ENCODE measurements around the gene CPSF4. TPM values are rescaled to one million over a fixed set of nuclear protein-coding genes. Genes with fewer than 3 reads are reported as not detected.
A peak's percentile ranks its signal among the peaks of the same experiment; 100 is the strongest.

The CPSF4 gene
- total RNA-seq, 2 donors from 2014 or later: 40.4 to 97.4 TPM

- no peak for DNase-seq (ENCODE audit: low spot score)
- H3K9me3 ChIP-seq: no peaks in the 10 kb centered on the region
- H3K4me1 ChIP-seq (replicated peaks): peaks cover 3% of the 10 kb centered on the region
- no peaks in the 10 kb centered on the region for H3K27me3 ChIP-seq (replicated peaks; ENCODE audit: insufficient read depth)
- no peak overlapping the region for H3K27ac ChIP-seq
- intact Hi-C loops (cut with DNase I): no loop called here
- H3K36me3 ChIP-seq: peaks cover 6 to 17% of the 10 kb centered on the region in 2 donors
- no peak overlapping the region for H3K4me3 ChIP-seq
- 75% methylated on average over 6 of the region's 8 CpGs for WGBS
- TF ChIP-seq POLR2AphosphoS5 (IDR thresholded peaks at IDR 0.05): no peak
- TF ChIP-seq POLR2A (IDR thresholded peaks at IDR 0.05): no peak
- TF ChIP-seq CTCF (IDR thresholded peaks at IDR 0.05): no peak
Observed at GRCh38 chr7:99451936-99452335, 13.2 kb downstream of the CPSF4 start.

GRCh38 chr7:99452541-99452940 is 13.8 kb downstream of the CPSF4 start:
- no peak for DNase-seq (ENCODE audit: low spot score)
- TF ChIP-seq CTCF (IDR thresholded peaks at IDR 0.05) (no peak), POLR2A (IDR thresholded peaks at IDR 0.05) (no peak), POLR2AphosphoS5 (IDR thresholded peaks at IDR 0.05) (no peak)
- no peak overlapping the region for H3K4me3 ChIP-seq
- intact Hi-C loops (cut with DNase I): no loop called here
- 90% methylated on average over 13 of the region's 13 CpGs for WGBS
- no peaks in the 10 kb centered on the region for H3K9me3 ChIP-seq
- peak overlapping the region in 1 of 2 donors; percentile 2 for H3K27ac ChIP-seq
- peaks cover 6 to 18% of the 10 kb centered on the region in 2 donors for H3K36me3 ChIP-seq
- H3K4me1 ChIP-seq (replicated peaks): peaks cover 3% of the 10 kb centered on the region
- H3K27me3 ChIP-seq (replicated peaks; ENCODE audit: insufficient read depth): no peaks in the 10 kb centered on the region

GRCh38 chr7:99453105-99453504 is 14.4 kb downstream of the CPSF4 start:
- H3K36me3 ChIP-seq: peaks cover 1 to 19% of the 10 kb centered on the region in 2 donors
- no peaks in the 10 kb centered on the region for H3K27me3 ChIP-seq (replicated peaks; ENCODE audit: insufficient read depth)
- no peak overlapping the region for H3K27ac ChIP-seq
- no peaks in the 10 kb centered on the region for H3K9me3 ChIP-seq
- no peak for DNase-seq (ENCODE audit: low spot score)
- H3K4me1 ChIP-seq (replicated peaks): peaks cover 3% of the 10 kb centered on the region
- intact Hi-C loops (cut with DNase I): no loop called here
- TF ChIP-seq POLR2A (IDR thresholded peaks at IDR 0.05): no peak
- no peak for TF ChIP-seq POLR2AphosphoS5 (IDR thresholded peaks at IDR 0.05)
- no peak for TF ChIP-seq CTCF (IDR thresholded peaks at IDR 0.05)
- WGBS: 51% methylated on average over 11 of the region's 11 CpGs
- no peak overlapping the region for H3K4me3 ChIP-seq

- Histone ChIP-seq H3K4me1 (replicated peaks) (peaks cover 9% of the 10 kb centered on the region), H3K36me3 (peaks cover 0 to 31% of the 10 kb centered on the region in 2 donors), H3K27ac (no peak overlapping the region), H3K4me3 (no peak overlapping the region), H3K27me3 (replicated peaks; ENCODE audit: insufficient read depth) (no peaks in the 10 kb centered on the region), H3K9me3 (no peaks in the 10 kb centered on the region)
- DNase-seq (ENCODE audit: low spot score): no peak
- TF ChIP-seq CTCF (IDR thresholded peaks at IDR 0.05): no peak
- TF ChIP-seq POLR2AphosphoS5 (IDR thresholded peaks at IDR 0.05): no peak
- TF ChIP-seq POLR2A (IDR thresholded peaks at IDR 0.05): no peak
- 70% methylated on average over 9 of the region's 9 CpGs for WGBS
- intact Hi-C loops (cut with DNase I): no loop called here
Observed at GRCh38 chr7:99455874-99456273, 17.1 kb downstream of the CPSF4 start.

- intact Hi-C loops (cut with DNase I): no loop called here
- DNase-seq (ENCODE audit: low spot score): no peak
- TF ChIP-seq POLR2AphosphoS5 (IDR thresholded peaks at IDR 0.05) (no peak), POLR2A (IDR thresholded peaks at IDR 0.05) (no peak), CTCF (IDR thresholded peaks at IDR 0.05) (no peak)
- Histone ChIP-seq H3K4me3 (no peak overlapping the region), H3K4me1 (replicated peaks) (peaks cover 9% of the 10 kb centered on the region), H3K36me3 (peaks cover 0 to 28% of the 10 kb centered on the region in 2 donors), H3K27me3 (replicated peaks; ENCODE audit: insufficient read depth) (no peaks in the 10 kb centered on the region), H3K9me3 (no peaks in the 10 kb centered on the region), H3K27ac (no peak overlapping the region)
- 64% methylated on average over 13 of the region's 13 CpGs for WGBS
Observed at GRCh38 chr7:99456288-99456687, 17.5 kb downstream of the CPSF4 start.
